PC-9 (cell line): ENCODE data around the gene MOB4. TPM values are rescaled to one million over a fixed set of nuclear protein-coding genes. Genes with fewer than 3 reads are reported as not detected.
"Not testable (repeated sequence)": the region's sequence is repeated elsewhere in the genome, so short reads cannot be mapped to it uniquely, and the experiment has no call there.

Experiments used
- BruUV-seq: library from RNA; stranded (reverse); fragments of 400-500 nt; replicated peaks from 2 replicates; lab custom pipeline; 2021; lab: Mats Ljungman, UMichigan
- CTCF ChIA-PET: fragments of 300-600 bp; sonication (Branson Sonifier 250); formaldehyde crosslinking; loops from one replicate; lab custom pipeline; 2022; ENCODE audit warnings: antibody characterized with exemption; lab: Charles Lee
- POLR2A ChIA-PET: fragments of 300-600 bp; sonication (Branson Sonifier 250); formaldehyde crosslinking; loops from one replicate; lab custom pipeline; 2022; ENCODE audit warnings: antibody characterized with exemption; ENCODE audit not compliant: unreplicated experiment; lab: Charles Lee
- DNase-seq, 2 experiments: peaks; one replicate each; pipeline versions ENCODE4 v3.0.0 to v3.0.0-alpha.2; 2015 to 2022; ENCODE audit warnings: mixed read lengths in 1 of 2
- H2AFZ ChIP-seq: fragments of 200-600 bp; sonication (generic); 2 replicates; pipeline ENCODE4 v1.8.1; 2017; ENCODE audit warnings: antibody characterized with exemption
- H3F3A ChIP-seq: fragments of 200-600 bp; sonication (generic); 2 replicates; pipeline ENCODE4 v1.8.1; 2017; ENCODE audit warnings: antibody characterized with exemption, mild to moderate bottlenecking, low read depth; ENCODE audit not compliant: insufficient read depth
- H3K27ac ChIP-seq: fragments of 200-600 bp; sonication (generic); 2 replicates; pipeline ENCODE4 v1.6.1; 2016; ENCODE audit warnings: mixed run types
- H3K27me3 ChIP-seq: fragments of 200-600 bp; sonication (generic); 2 replicates; pipeline ENCODE4 v1.6.1; 2016; ENCODE audit warnings: low read depth, mixed run types; ENCODE audit not compliant: insufficient read depth
- H3K36me3 ChIP-seq: fragments of 200-600 bp; sonication (generic); 2 replicates; pipeline ENCODE4 v1.6.1; 2016; ENCODE audit warnings: low read depth, mixed run types
- H3K4me1 ChIP-seq: fragments of 200-600 bp; sonication (generic); replicated peaks from 2 replicates; pipeline ENCODE4 v1.6.1; 2016; ENCODE audit warnings: mixed run types; ENCODE audit not compliant: insufficient read depth
- H3K4me2 ChIP-seq: fragments of 200-600 bp; sonication (generic); 2 replicates; pipeline ENCODE4 v1.6.1; 2017; ENCODE audit warnings: mixed run types
- H3K4me3 ChIP-seq: fragments of 200-600 bp; sonication (generic); 2 replicates; pipeline ENCODE4 v1.6.1; 2016; ENCODE audit warnings: mixed run types
- H3K79me2 ChIP-seq: fragments of 200-600 bp; sonication (generic); 2 replicates; pipeline ENCODE4 v1.6.1; 2017; ENCODE audit warnings: low read depth, mixed run types
- H3K9me2 ChIP-seq: fragments of 200-600 bp; sonication (generic); 2 replicates; pipeline ENCODE4 v1.8.1; 2017; ENCODE audit warnings: mild to moderate bottlenecking; ENCODE audit not compliant: insufficient read depth
- H3K9me3 ChIP-seq: fragments of 200-600 bp; sonication (generic); 2 replicates; pipeline ENCODE4 v1.8.1; 2016; ENCODE audit warnings: low read depth; ENCODE audit not compliant: insufficient read depth
- H4K20me1 ChIP-seq: fragments of 200-600 bp; sonication (generic); 2 replicates; pipeline ENCODE4 v1.8.1; 2017; ENCODE audit not compliant: insufficient read depth
- CTCF ChIP-seq: fragments of 200-600 bp; sonication (generic); conservative IDR thresholded peaks from 2 replicates; pipeline ENCODE4 v1.6.1; 2017; ENCODE audit warnings: mixed run types, antibody characterized with exemption, mild to moderate bottlenecking, moderate library complexity
- EZH2 ChIP-seq: fragments of 200-600 bp; sonication (generic); IDR thresholded peaks from 2 replicates; pipeline ENCODE4 v1.8.0; 2017; ENCODE audit warnings: antibody characterized with exemption, low read depth
- intact Hi-C: fragments of 100-400 bp; cut with micrococcal nuclease; formaldehyde crosslinking; loops from one replicate; pipeline ENCODE4 v1.10.0; 2022; ENCODE audit not compliant: unreplicated experiment
- total RNA-seq: library from RNA; stranded (reverse); gene quantifications from 2 replicates; pipeline ENCODE4 v1.2.3, GENCODE V29; 2021

Gene MOB4
- total RNA-seq, 1 experiment from 2014 or later = 19.9 TPM

GRCh38 chr2:197547163-197547900 lies 31.5 kb downstream of the MOB4 start:
- POLR2A ChIA-PET = no interaction called here
- no peaks in the 10 kb centered on the region for H3K9me3 ChIP-seq
- BruUV-seq = no TSS peak
- H3K4me1 ChIP-seq = no peaks in the 10 kb centered on the region
- peaks cover 3% of the 10 kb centered on the region; the same call in 1 of the 2 replicates for H3K79me2 ChIP-seq
- peaks cover 13% of the 10 kb centered on the region; the same call in 1 of the 2 replicates for H4K20me1 ChIP-seq
- intact Hi-C loops = no loop called here
- CTCF ChIA-PET = no interaction called here
- H3K4me3 ChIP-seq = no peak overlapping the region
- no peaks in the 10 kb centered on the region for H3K9me2 ChIP-seq
- TF ChIP-seq CTCF (no peak), EZH2 (no peak)
- peaks cover 36% of the 10 kb centered on the region for H3K36me3 ChIP-seq
- no peak overlapping the region for H3K4me2 ChIP-seq
- no peaks in the 10 kb centered on the region for H3K27me3 ChIP-seq
- H3K27ac ChIP-seq = no peak overlapping the region
- H2AFZ ChIP-seq = no peak overlapping the region
- peaks cover 5% of the 10 kb centered on the region; the same call in 1 of the 2 replicates for H3F3A ChIP-seq
- DNase-seq = no peak

- no TSS peak for BruUV-seq
- Histone ChIP-seq H3K4me2 (no peak overlapping the region), H3K9me2 (no peaks in the 10 kb centered on the region), H3K36me3 (peaks cover 26% of the 10 kb centered on the region; the same call in 1 of the 2 replicates), H3K9me3 (no peaks in the 10 kb centered on the region), H3K27me3 (no peaks in the 10 kb centered on the region), H3K27ac (no peak overlapping the region), H2AFZ (no peak overlapping the region), H3K4me3 (no peak overlapping the region), H4K20me1 (peaks cover 8% of the 10 kb centered on the region; the same call in 1 of the 2 replicates), H3K79me2 (peaks cover 3% of the 10 kb centered on the region; the same call in 1 of the 2 replicates), H3F3A (peaks cover 5% of the 10 kb centered on the region; the same call in 1 of the 2 replicates), H3K4me1 (no peaks in the 10 kb centered on the region)
- CTCF ChIA-PET = no interaction called here
- no peak for DNase-seq
- no peak for TF ChIP-seq EZH2
- no peak for TF ChIP-seq CTCF
- POLR2A ChIA-PET = no interaction called here
- intact Hi-C loops = no loop called here
These were observed 32.7 kb downstream of the MOB4 start for GRCh38 chr2:197548582-197548981.

- H3K79me2 ChIP-seq, H3K27ac ChIP-seq, intact Hi-C loops, BruUV-seq, H3K4me3 ChIP-seq, H4K20me1 ChIP-seq, H3K27me3 ChIP-seq, H3K9me2 ChIP-seq, H3K4me1 ChIP-seq, H2AFZ ChIP-seq, DNase-seq, H3K4me2 ChIP-seq, CTCF ChIA-PET, POLR2A ChIA-PET, H3F3A ChIP-seq, H3K9me3 ChIP-seq: not testable (repeated sequence)
- peaks cover 18% of the 10 kb centered on the region; the same call in 1 of the 2 replicates for H3K36me3 ChIP-seq
These were observed 35.4 kb downstream of the MOB4 start for GRCh38 chr2:197551260-197551659.
